Measurements from ENCODE around the gene CLDN6. TPM values are rescaled to one million over a fixed set of nuclear protein-coding genes. Genes with fewer than 3 reads are reported as not detected.
A peak's percentile ranks its signal among the peaks of the same experiment; 100 is the strongest.

Gene CLDN6
- total and polyA plus RNA-seq, 2 of the 13 experiments (the other 11 are each of a cell fraction or from before 2014, with no cell fraction given): 5.9 to 7.6 TPM

GRCh38 chr16:3065742-3066439 is 47.9 kb upstream of the CLDN6 start:
- peak; percentile 58 for ATAC-seq
- Histone ChIP-seq H3K9ac (ENCODE audit: insufficient read depth, low read depth, low read length) (peak overlapping the region; percentile 96), H4K20me1 (ENCODE audit: insufficient read depth, low read length) (no peaks in the 10 kb centered on the region), H3K36me3 (replicated peaks in 1 of 2; ENCODE audit: control insufficient read depth in 1 of 2, insufficient read depth in 2 of 2, low read length in 2 of 2) (peaks cover 9 to 16% of the 10 kb centered on the region in 2 experiments; a peak in 2 of 5 replicates), H3K4me2 (ENCODE audit: low read depth, low read length) (peak overlapping the region; percentile 94), H3K27ac (ENCODE audit: extremely low read length, insufficient read depth, low read length) (peak overlapping the region; percentile 82), H3K79me2 (ENCODE audit: insufficient read depth, low read length) (peaks cover 17% of the 10 kb centered on the region), H2AFZ (ENCODE audit: low read length) (no peak overlapping the region), H3K9me3 (ENCODE audit: low read length) (no peaks in the 10 kb centered on the region), H3K4me3 (replicated peaks in 1 of 3; ENCODE audit: insufficient read depth in 1 of 3, low read depth in 2 of 3, low read length in 3 of 3) (peak overlapping the region; percentile 57 to 90 (median 71)), H3K27me3 (ENCODE audit: control insufficient read depth in 1 of 2, insufficient read depth in 2 of 2, low read length in 2 of 2) (no peaks in the 10 kb centered on the region; a peak in 2 of 5 replicates), H3K4me1 (ENCODE audit: insufficient read depth, low read length) (peaks cover 30% of the 10 kb centered on the region)
- WGBS (ENCODE audit: low lambda C conversion rate): under 1% methylated on average over 14 of the region's 26 CpGs
- FAIRE-seq: no peak
- intact Hi-C loops (cut with micrococcal nuclease; ENCODE audit: unreplicated experiment) (no loop called here), in situ Hi-C loops (cut with HindIII; ENCODE audit: extremely low pct_ligation_motif_present, low pct_unique_long_range_greater_than_20kb) (no loop called here)
- no peak for DNase-seq (ENCODE audit: low spot score)
- TSS peak; percentile 69 for BruUV-seq (replicated peaks)
- ChIA-PET CTCF (ENCODE audit: low intra/inter-chr PET ratio, low total read pairs) (no interaction called here), POLR2A (interaction anchor here (0.6 to 4.9 kb wide), 20 partner anchors 9 to 126 kb away, joined by 3 to 38 read pairs (median 6); partner anchors contain the start of genes HCFC1R1, THOC6, TNFRSF12A and ZNF205)
- TF ChIP-seq ZNF629 (CRISPR knock-in tag; conservative IDR thresholded peaks at IDR 0.05) (no peak), ZSCAN21 (CRISPR knock-in tag; IDR thresholded peaks at IDR 0.05; ENCODE audit: borderline replicate concordance) (peak; percentile 42; the same call in 1 of the 2 replicates), BCLAF1 (IDR thresholded peaks at IDR 0.05) (no peak), MLX (CRISPR knock-in tag; IDR thresholded peaks at IDR 0.05) (peak; percentile 19; the same call in 1 of the 2 replicates), TEAD3 (CRISPR knock-in tag; optimal IDR thresholded peaks at IDR 0.05; ENCODE audit: borderline replicate concordance) (peak; percentile 25), PAWR (CRISPR knock-in tag; IDR thresholded peaks at IDR 0.05; ENCODE audit: borderline replicate concordance) (peak; percentile 65; the same call in 1 of the 2 replicates), ZNF432 (CRISPR knock-in tag; IDR thresholded peaks at IDR 0.05; ENCODE audit: borderline replicate concordance) (no peak), HINFP (CRISPR knock-in tag; IDR thresholded peaks at IDR 0.05; ENCODE audit: low read depth) (0 out of 2 replicates have a peak, but pooled peaks have one; percentile 12), ZFP90 (CRISPR knock-in tag; IDR thresholded peaks at IDR 0.05; ENCODE audit: borderline replicate concordance) (peak; percentile 2; the same call in 1 of the 2 replicates), UBTF (CRISPR knock-in tag; IDR thresholded peaks at IDR 0.05) (0 out of 2 replicates have a peak, but pooled peaks have one; percentile 7), ZNF460 (CRISPR knock-in tag; IDR thresholded peaks at IDR 0.05; ENCODE audit: borderline replicate concordance) (no peak), ZNF576 (CRISPR knock-in tag; IDR thresholded peaks at IDR 0.05) (no peak), NFATC3 (CRISPR knock-in tag; IDR thresholded peaks at IDR 0.05) (no peak), HOXD1 (CRISPR knock-in tag; IDR thresholded peaks at IDR 0.05) (no peak)
